ENCODE measurements around the gene CTNNA1. TPM values are rescaled to one million over a fixed set of nuclear protein-coding genes. Genes with fewer than 3 reads are reported as not detected.
"Not testable (repeated sequence)": the region's sequence is repeated elsewhere in the genome, so short reads cannot be mapped to it uniquely, and the experiment has no call there.

Gene CTNNA1
- total RNA-seq, 1 donor from 2014 or later: 331 TPM

- H3K4me3 ChIP-seq (ENCODE audit: low read depth, low read length): no peak overlapping the region
- no peak for DNase-seq (ENCODE audit: low read depth)
- no peak for TF ChIP-seq CTCF (conservative IDR thresholded peaks at IDR 0.05; ENCODE audit: low read depth, low read length)
Measured at GRCh38 chr5:138914338-138914737, 161.1 kb downstream of the CTNNA1 start.

- no peak for DNase-seq (ENCODE audit: low read depth)
- H3K4me3 ChIP-seq (ENCODE audit: low read depth, low read length): no peak overlapping the region
- no peak for TF ChIP-seq CTCF (conservative IDR thresholded peaks at IDR 0.05; ENCODE audit: low read depth, low read length)
Measured at GRCh38 chr5:138918686-138919085, 165.5 kb downstream of the CTNNA1 start.

GRCh38 chr5:138920181-138920580 lies 167.0 kb downstream of the CTNNA1 start:
- TF ChIP-seq CTCF (conservative IDR thresholded peaks at IDR 0.05; ENCODE audit: low read depth, low read length): no peak
- H3K4me3 ChIP-seq (ENCODE audit: low read depth, low read length): no peak overlapping the region
- DNase-seq (ENCODE audit: low read depth): no peak

- not testable (repeated sequence) for H3K4me3 ChIP-seq (ENCODE audit: low read depth, low read length); DNase-seq (ENCODE audit: low read depth)
Measured at GRCh38 chr5:138921362-138921761, 168.1 kb downstream of the CTNNA1 start.

- no peak overlapping the region for H3K4me3 ChIP-seq (ENCODE audit: low read depth, low read length)
- no peak for TF ChIP-seq CTCF (conservative IDR thresholded peaks at IDR 0.05; ENCODE audit: low read depth, low read length)
- DNase-seq (ENCODE audit: low read depth): no peak
Measured at GRCh38 chr5:138922494-138922893, 169.3 kb downstream of the CTNNA1 start.

GRCh38 chr5:138925090-138925635 lies 171.9 kb downstream of the CTNNA1 start:
- no peak for TF ChIP-seq CTCF (conservative IDR thresholded peaks at IDR 0.05; ENCODE audit: low read depth, low read length)
- DNase-seq (ENCODE audit: low read depth): no peak
- H3K4me3 ChIP-seq (ENCODE audit: low read depth, low read length): no peak overlapping the region

- no peak for DNase-seq (ENCODE audit: low read depth)
- no peak overlapping the region for H3K4me3 ChIP-seq (ENCODE audit: low read depth, low read length)
- TF ChIP-seq CTCF (conservative IDR thresholded peaks at IDR 0.05; ENCODE audit: low read depth, low read length): no peak
Measured at GRCh38 chr5:138926257-138926656, 173.0 kb downstream of the CTNNA1 start.

Data from epithelial cell of proximal tubule (primary cell).